Bronchial epithelial cell (primary cell): ENCODE measurements around the gene AOX1. TPM values are rescaled to one million over a fixed set of nuclear protein-coding genes. Genes with fewer than 3 reads are reported as not detected.
"Not testable (repeated sequence)": the region's sequence is repeated elsewhere in the genome, so short reads cannot be mapped to it uniquely, and the experiment has no call there.

Experiments
- DNase-seq: peaks from one replicate; pipeline ENCODE4 v3.0.0-alpha.2; 2010; ENCODE audit warnings: low read depth
- FAIRE-seq: peaks from 2 replicates; lab custom pipeline; 2011; peaks lifted over from hg19 to GRCh38; lab: Jason Lieb, UNC
- H3K27me3 ChIP-seq: 2 replicates; pipeline ENCODE4 v1.5.1; 2011; ENCODE audit warnings: low read length; ENCODE audit not compliant: control insufficient read depth, insufficient read depth
- H3K36me3 ChIP-seq: 2 replicates; pipeline ENCODE4 v1.5.1; 2011; ENCODE audit warnings: low read length; ENCODE audit not compliant: control insufficient read depth, insufficient read depth
- H3K4me3 ChIP-seq: 2 replicates; pipeline ENCODE4 v1.5.1; 2011; ENCODE audit warnings: mild to moderate bottlenecking, low read depth, low read length, control low read depth
- total RNA-seq: library from RNA; depleted of rRNA; stranded (reverse); fragments of >200 nt; gene quantifications from 2 replicates; pipeline ENCODE4 v1.2.1, GENCODE V29; 2014
- TF ChIP-seq, protein P1 (sequence below): IDR thresholded peaks from 2 replicates; pipeline ENCODE4 v1.5.1; 2011; ENCODE audit warnings: mild to moderate bottlenecking, moderate library complexity, low read length, control low read depth, inconsistent platforms; ENCODE audit not compliant: insufficient read depth, severe bottlenecking

The AOX1 gene
- total RNA-seq, 1 donor from 2014 or later: 8.4 TPM

DNA sequence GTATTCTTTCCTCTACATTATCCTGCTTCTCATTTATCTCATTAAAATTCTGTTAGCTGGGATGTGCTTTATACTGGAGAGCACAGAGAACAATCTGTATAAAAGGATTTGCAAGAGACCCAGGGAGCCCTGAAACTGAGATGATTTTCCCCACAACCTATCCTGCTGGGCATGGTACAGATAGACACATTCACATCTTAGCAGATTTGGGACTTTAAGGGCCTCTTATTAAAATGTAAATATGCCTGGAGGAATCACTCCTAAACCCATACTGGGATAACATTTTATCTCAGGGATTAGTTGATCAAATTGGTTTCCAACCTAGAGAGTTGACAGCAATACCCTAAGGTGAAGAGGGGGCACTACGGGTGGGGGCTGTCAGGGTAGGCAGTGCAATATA is 45.5 kb downstream of the AOX1 start:
- TF ChIP-seq, protein P1, sequence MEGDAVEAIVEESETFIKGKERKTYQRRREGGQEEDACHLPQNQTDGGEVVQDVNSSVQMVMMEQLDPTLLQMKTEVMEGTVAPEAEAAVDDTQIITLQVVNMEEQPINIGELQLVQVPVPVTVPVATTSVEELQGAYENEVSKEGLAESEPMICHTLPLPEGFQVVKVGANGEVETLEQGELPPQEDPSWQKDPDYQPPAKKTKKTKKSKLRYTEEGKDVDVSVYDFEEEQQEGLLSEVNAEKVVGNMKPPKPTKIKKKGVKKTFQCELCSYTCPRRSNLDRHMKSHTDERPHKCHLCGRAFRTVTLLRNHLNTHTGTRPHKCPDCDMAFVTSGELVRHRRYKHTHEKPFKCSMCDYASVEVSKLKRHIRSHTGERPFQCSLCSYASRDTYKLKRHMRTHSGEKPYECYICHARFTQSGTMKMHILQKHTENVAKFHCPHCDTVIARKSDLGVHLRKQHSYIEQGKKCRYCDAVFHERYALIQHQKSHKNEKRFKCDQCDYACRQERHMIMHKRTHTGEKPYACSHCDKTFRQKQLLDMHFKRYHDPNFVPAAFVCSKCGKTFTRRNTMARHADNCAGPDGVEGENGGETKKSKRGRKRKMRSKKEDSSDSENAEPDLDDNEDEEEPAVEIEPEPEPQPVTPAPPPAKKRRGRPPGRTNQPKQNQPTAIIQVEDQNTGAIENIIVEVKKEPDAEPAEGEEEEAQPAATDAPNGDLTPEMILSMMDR: no peak
- no peak for DNase-seq
- H3K4me3 ChIP-seq: no peak overlapping the region
- no peaks in the 10 kb centered on the region for H3K27me3 ChIP-seq
- no peaks in the 10 kb centered on the region for H3K36me3 ChIP-seq
- no peak for FAIRE-seq

DNA sequence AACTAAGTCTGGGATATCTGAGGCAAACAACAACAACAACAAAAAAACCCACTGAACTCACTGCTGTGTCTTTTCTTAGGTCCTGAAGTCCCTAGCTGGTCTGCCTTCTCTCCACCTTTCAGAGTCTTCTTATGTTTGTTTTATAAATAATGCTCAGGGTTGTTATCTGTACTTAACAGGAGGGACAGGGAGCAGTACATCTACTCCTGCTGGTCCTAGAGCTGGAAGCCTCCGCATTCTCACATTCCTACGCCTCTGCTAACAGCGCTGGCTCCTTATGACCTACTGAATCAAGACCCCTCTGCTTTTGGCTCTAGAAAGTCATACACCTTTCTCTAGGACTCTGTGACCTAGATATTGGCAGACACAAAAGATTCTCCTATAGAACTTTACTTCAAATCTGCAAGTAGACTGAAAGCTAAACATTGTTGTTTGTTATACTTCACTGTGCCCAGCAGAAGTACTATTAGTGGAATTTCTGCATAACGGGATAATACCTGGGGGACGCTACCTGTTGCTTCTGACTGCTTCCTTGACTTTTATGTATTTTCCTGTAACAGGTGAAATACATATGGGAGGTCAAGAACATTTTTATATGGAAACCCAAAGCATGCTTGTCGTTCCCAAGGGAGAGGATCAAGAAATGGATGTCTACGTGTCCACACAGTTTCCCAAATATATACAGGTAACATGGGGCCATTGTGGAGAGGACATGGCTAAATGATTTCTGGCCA is 48.6 kb downstream of the AOX1 start:
- TF ChIP-seq, protein P1: no peak

DNA sequence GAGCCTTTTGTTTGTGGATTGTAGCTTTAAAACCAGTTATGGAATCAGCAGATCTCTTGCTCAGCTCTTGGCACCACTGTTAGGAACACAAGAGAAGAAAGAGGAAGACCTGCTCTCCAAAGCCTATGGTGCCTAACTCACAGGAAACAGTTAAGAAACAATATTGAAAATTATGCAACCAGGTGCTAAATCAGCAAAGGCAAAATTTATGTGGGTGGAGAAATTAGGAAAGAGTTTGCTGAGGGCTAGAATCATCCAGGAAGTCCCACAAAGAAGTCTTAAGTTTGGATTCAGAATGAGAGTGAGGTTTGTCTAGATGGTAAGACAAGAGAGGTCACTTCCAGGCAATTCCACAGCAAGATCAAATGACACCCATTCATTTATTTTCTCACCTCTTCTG is 49.4 kb downstream of the AOX1 start:
- Histone ChIP-seq H3K27me3 (no peaks in the 10 kb centered on the region), H3K36me3 (no peaks in the 10 kb centered on the region), H3K4me3 (no peak overlapping the region)
- no peak for FAIRE-seq
- TF ChIP-seq, protein P1: no peak
- DNase-seq: peak; percentile 90

More for the DNA sequence above, 48.6 kb downstream of the AOX1 start:
- no peak overlapping the region for H3K4me3 ChIP-seq
- H3K36me3 ChIP-seq: no peaks in the 10 kb centered on the region
- DNase-seq: no peak
- FAIRE-seq: no peak
- no peaks in the 10 kb centered on the region for H3K27me3 ChIP-seq

DNA sequence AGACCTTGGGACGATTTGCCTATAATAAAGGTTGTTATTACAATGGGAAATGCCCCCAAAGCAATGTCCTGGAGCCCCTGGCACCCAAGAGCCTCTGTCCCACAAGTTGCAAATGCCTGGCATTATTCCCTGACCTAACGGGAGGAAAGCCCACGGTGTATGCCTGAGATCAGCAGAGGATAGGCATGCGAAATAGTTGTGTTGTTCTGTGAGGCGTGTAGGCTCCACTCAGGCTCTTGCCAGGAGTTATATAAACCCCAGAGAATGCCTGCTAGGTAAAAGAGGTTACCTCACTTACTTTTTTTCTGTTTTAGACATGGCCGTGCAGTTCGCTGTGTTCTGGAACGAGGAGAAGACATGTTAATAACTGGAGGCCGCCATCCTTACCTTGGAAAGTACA is 52.1 kb downstream of the AOX1 start:
- H3K36me3 ChIP-seq: no peaks in the 10 kb centered on the region
- TF ChIP-seq, protein P1: no peak
- FAIRE-seq: no peak
- DNase-seq: no peak
- no peaks in the 10 kb centered on the region for H3K27me3 ChIP-seq
- H3K4me3 ChIP-seq: no peak overlapping the region

DNA sequence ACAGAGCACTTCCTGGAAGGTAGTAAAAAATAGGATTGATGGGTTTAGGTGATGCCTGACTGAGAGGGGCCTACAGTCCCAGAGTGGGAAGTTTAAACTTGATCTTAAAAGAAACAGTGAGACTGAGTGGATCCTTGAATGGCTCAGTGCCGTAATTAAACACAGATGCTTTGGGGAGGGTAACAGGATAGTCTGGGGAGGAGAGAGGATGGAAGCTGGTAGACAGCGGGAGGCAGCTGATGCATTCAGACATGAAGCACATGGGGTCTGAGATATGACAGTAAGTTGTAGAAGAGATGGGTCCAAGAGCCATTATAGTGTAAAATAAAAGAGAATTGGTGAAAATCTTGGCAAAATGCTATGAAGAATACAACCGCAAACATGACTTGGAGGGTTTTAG is 54.4 kb downstream of the AOX1 start:
- Histone ChIP-seq H3K36me3 (no peaks in the 10 kb centered on the region), H3K4me3 (no peak overlapping the region), H3K27me3 (no peaks in the 10 kb centered on the region)
- no peak for DNase-seq
- TF ChIP-seq, protein P1: no peak
- FAIRE-seq: no peak

DNA sequence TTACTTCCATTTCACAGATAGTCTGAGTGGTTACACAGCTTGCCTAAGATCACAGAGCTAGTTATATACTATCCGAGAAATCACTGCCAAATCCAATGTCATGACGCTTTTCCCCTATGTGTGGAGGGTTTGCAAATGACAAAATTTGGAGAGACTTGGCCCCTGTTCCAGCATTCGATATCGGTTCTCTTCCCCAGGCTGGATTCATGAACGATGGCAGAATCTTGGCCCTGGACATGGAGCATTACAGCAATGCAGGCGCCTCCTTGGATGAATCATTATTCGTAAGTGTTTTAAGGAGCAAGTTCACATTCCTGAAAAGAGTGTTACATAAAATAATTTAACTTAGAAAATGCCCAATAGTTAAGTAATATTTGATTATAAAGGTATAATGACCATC is 55.1 kb downstream of the AOX1 start:
- DNase-seq: no peak
- TF ChIP-seq, protein P1: no peak
- FAIRE-seq: no peak
- Histone ChIP-seq H3K36me3 (no peaks in the 10 kb centered on the region), H3K4me3 (no peak overlapping the region), H3K27me3 (no peaks in the 10 kb centered on the region)

DNA sequence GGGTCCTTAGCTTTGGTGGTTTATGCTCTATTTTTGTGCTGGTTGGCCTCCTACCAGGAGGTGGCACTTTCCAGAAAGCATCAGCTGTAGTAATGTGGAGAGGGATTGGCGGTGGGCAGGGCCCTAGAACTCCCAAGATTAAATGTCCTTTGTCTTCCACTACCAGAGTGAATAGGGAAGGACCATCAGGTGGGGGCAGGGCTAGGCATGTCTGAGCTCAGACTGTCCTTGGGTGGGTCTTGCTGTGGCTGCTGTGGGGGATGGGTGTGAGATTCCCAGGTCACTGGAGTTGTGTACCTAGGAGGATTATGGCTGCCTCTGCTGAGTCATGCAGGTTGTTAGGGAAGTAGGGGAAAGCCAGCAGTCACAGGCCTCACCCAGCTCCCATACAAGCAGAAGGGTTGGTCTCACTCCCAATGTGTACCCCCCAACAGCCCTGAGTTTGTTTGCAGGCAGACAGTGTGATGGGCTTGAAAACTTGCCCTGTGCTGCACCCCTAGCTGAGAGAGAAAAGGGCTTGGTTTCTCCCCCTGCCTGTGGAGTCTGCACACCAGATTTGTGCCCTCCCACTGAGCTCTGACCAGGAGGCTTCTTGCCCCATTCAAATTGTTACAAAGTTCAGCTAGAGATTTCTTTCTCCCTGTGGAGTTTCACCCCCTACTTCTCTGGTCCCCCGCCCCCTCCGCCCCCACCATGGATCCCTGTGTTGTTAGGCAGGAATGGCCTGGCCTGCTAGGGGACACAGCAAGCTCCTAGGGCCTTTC is 62.9 kb downstream of the AOX1 start:
- H3K4me3 ChIP-seq, H3K27me3 ChIP-seq, FAIRE-seq, H3K36me3 ChIP-seq: not testable (repeated sequence)
- DNase-seq: peak; percentile 46
